Activated naive CD4-positive, alpha-beta T cell treated with anti-CD3 and anti-CD28 coated beads, Interleukin-2, amount 50 U/mL, for 72 hours (primary cell): ENCODE results near the gene ADORA1. TPM values are rescaled to one million over a fixed set of nuclear protein-coding genes. Genes with fewer than 3 reads are reported as not detected.

Source experiments
- ATAC-seq, 2 donors: fragments of 150-1000 bp; cut with Tn5 transposase; 2 replicates each; pipeline ENCODE4 v1.10.0; 2021; ENCODE audit warnings: mild to moderate bottlenecking in 2 of 2, moderate library complexity in 2 of 2
- DNase-seq, 2 donors: peaks; one replicate each; pipeline ENCODE4 v3.0.0; 2021 to 2022; ENCODE audit warnings: low spot score in 2 of 2
- H3K27ac Mint-ChIP-seq, 2 donors: one replicate each; pipeline ENCODE4 v1.8.0; 2022; ENCODE audit warnings: mild to moderate bottlenecking in 2 of 2, mixed read lengths in 2 of 2
- H3K36me3 Mint-ChIP-seq, 2 donors: one replicate each; pipeline ENCODE4 v1.8.0; 2022; ENCODE audit warnings: mixed read lengths in 2 of 2
- H3K9me3 Mint-ChIP-seq, 2 donors: one replicate each; pipeline ENCODE4 v1.8.0; 2022; ENCODE audit warnings: mixed read lengths in 2 of 2
- total RNA-seq, 2 donors: library from RNA; stranded (reverse); gene quantifications; one replicate each; pipeline ENCODE4 v1.2.3, GENCODE V29; 2022

The ADORA1 gene
- total RNA-seq, 2 donors from 2014 or later: not detected

DNA sequence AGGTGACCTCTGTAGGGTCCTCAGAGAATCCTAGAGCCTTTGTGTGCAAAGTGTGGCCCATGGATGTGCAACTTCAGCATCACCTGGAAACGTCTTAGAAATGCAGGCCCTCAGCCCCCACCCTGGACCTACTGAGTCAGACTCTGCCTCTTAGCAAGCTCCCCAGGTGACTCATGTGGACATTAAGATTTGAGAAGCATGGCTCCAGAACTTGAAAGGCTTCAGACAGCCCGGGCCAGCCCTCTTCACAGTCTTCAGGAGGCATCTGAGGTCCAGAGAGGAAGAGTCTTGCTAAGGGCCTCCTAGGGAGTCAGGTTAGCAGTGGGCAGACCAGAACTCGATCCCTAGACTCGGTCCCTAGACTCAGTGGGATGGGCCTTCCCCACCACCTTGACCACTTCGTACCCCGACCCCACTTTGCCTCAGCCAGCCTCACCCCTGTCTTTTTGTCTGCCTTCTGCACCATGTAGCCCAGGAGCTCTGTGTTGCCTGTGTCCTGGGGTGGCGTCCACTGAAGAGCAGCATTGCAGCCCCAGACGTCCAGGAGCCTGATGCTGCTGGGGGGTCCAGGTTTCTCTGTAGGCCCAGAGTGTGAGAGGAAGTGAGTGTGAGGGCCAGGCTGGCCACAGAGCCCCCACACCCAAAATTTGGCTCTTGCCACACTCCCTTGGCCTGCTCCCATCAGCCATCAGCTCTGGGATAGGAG lies 43.3 kb downstream of the ADORA1 start:
- no peak overlapping the region for H3K27ac Mint-ChIP-seq
- ATAC-seq (peak in 1 of 2 donors; percentile 16), DNase-seq (no peak)
- no peaks in the 10 kb centered on the region for H3K9me3 Mint-ChIP-seq
- H3K36me3 Mint-ChIP-seq: no peaks in the 10 kb centered on the region

DNA sequence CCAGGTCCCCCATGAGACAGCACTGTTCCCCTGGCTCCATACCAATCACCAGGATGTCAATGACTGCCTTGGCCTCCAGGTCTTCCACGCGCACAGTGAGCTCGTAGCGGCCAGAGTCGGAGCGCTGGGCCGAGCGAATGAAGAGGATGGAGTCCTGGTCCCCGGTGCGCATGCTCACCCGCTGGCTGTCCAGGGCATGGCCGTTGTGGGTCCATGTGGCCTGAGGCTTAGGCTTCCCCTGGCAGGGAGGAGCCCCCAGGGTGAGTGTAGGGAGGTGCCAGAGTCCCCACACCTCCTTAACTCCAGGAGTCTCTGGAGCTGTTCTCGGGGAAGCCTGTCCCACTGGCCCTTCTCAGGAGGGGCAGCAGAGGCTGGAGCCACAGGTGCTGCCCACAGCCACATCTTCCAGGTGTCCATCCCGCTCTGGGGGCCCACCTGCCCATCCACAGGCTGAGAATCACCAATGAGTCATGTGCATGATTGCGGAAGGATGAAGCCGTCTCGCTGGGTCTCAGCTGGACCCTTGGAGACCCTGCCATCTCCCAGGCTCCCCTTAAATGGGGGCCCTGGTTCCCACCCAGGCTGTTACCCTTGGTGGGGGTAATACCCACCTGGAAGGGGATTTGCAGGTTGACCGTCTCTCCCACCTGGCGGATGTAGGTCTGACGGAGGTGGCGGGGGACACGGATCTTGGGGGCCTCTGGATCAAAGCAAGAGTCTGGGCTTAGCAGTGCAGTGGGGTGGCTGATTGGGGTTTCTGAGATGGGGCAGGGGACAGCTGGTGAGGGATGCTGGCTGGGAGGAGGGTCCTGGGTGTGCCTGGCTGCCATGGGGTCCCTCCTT lies 44.0 kb downstream of the ADORA1 start:
- no peaks in the 10 kb centered on the region for H3K36me3 Mint-ChIP-seq
- DNase-seq (no peak), ATAC-seq (no peak)
- no peaks in the 10 kb centered on the region for H3K9me3 Mint-ChIP-seq
- no peak overlapping the region for H3K27ac Mint-ChIP-seq

DNA sequence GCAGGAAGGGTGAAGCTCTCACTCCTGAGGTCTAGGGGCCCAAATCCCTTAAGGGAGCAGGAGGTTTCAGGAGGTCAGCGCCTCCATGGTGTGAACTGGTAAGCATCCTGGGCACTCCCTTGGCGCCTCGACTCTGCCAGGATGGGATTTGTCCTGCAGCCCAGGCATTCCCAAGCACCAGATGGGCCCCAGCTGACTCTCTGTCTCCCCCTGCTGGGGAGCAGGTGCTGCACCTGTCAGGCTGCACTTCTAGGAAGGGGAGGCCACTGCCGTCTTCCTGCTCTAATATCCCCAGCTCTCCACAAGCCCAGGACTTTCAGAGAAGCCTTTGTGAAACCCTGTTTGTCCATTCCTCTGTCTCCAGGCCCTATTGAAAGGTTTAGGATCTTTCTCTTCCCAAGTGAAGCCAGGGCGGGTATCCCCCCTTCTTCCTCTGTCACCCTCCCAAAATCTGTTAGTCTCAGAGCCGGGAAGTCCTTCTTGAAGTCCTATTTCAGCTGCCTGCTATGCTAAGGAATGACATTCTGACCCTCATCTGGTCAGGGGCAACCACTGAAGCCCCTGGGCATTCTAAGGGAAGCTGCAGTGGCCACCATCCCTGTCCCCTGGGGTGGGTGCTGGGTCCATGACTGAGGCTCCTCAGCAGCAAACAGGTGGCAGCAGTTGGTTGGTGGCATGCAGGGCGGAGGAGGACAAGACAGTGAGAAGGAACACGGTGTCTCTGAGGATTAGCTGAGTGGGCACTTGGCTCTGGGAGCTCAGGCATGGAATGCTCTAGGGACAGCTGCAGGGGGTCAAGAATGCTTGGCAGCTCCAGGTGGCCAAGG lies 44.9 kb downstream of the ADORA1 start:
- ATAC-seq: peak; percentile 49 to 73
- Mint-ChIP-seq H3K36me3 (no peaks in the 10 kb centered on the region), H3K27ac (no peak overlapping the region), H3K9me3 (no peaks in the 10 kb centered on the region)
- DNase-seq: peak in 1 of 2 donors; percentile 74

DNA sequence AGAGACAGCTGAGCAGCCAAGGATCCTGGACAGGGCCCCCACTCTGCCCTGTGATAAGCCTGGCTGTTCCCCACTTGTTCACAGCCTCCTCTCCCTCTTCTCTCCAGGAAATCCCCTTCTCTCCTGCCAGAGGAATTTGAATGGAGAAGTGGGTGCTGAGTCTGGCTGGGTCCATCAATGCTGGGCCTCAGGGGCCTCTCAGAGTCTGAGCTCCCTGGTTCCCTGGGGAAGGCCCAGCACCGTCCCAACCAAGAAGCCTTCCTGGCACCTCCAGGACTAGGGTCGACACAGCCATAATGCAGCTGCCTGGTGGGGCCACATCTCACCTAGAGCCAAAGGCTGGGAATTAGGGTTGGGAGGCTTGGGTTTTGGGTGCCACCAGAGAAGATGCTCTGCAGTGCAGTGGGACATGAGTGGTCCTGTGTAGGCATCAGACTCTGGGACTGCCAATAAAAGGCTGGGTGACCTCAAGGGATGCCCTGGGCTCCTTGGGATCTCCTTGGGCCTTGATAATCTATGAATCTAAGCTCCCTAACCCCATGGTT lies 45.6 kb downstream of the ADORA1 start:
- H3K36me3 Mint-ChIP-seq: no peaks in the 10 kb centered on the region
- H3K9me3 Mint-ChIP-seq: no peaks in the 10 kb centered on the region
- H3K27ac Mint-ChIP-seq: no peak overlapping the region
- DNase-seq: no peak
- ATAC-seq: no peak

DNA sequence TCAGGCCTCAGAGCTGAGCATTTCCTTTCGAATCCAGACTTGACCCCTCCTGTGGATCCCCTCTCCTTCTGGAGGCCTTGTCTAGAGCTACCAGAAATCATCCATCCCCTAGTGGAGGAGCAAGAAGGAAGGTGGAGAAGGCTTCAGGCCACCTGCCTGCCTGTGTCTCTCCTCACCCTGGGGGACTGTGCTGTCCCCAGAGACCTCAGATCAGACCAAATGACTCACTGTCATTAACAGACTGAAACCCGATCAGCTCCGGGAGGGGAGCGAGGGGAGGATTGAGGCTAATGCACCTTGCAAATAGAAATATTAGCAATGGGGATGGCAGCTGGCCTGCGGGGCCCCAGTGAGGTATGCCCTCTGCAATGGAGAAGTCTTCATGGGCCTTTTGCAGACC lies 46.0 kb downstream of the ADORA1 start:
- Mint-ChIP-seq H3K36me3 (no peaks in the 10 kb centered on the region), H3K9me3 (no peaks in the 10 kb centered on the region)
- DNase-seq: no peak

GRCh38 chr1:203174324-203174985 lies 46.9 kb downstream of the ADORA1 start:
- Mint-ChIP-seq H3K36me3 (no peaks in the 10 kb centered on the region), H3K9me3 (no peaks in the 10 kb centered on the region), H3K27ac (no peak overlapping the region)
- DNase-seq: no peak
- ATAC-seq: no peak

More for the DNA sequence above, 46.0 kb downstream of the ADORA1 start:
- no peak overlapping the region for H3K27ac Mint-ChIP-seq
- no peak for ATAC-seq

DNA sequence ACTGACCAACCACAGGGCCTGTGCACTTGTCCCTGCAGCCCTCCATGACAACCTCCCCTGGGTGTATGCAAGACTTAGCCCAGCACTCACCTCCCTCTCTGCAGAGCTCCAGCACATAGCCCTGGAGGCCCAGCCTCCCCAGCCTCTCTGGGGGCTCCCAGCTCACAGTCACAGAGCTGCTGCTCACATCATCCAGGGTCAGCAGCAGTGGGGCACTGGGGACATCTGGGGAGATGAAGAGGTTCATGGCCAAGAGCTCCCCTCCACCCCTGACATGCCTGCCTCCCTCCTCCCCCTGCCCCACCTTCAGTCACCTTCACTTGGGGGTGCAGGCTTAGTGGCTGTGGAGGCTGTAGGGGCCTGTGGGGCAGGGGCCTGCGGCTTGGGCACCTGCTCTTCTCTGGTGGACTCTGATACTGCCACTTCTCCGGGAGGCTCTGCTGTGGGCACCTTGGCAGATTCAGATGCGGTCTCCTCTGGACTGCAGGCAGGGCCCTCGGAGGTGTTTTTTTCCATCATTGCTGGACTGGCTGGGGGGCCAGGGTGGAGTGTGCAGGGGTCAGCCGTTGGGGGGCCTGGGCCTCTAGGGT lies 47.8 kb downstream of the ADORA1 start, which contains the start of gene MYBPH:
Gene MYBPH, minus strand, starts transcription at position 590 of the 590 bp plus-strand sequence. Its CDS starts 71 bp downstream, at position 519.
- H3K36me3 Mint-ChIP-seq: no peaks in the 10 kb centered on the region
- ATAC-seq: no peak
- DNase-seq: no peak

GRCh38 chr1:203175827-203176241 lies 48.3 kb downstream of the ADORA1 start:
- Mint-ChIP-seq H3K27ac (no peak overlapping the region), H3K36me3 (no peaks in the 10 kb centered on the region), H3K9me3 (no peaks in the 10 kb centered on the region)
- no peak for DNase-seq
- ATAC-seq: no peak

More for the DNA sequence above, 47.8 kb downstream of the ADORA1 start, which contains the start of gene MYBPH:
- no peak within 1 kb of the TSS for H3K27ac Mint-ChIP-seq
- H3K9me3 Mint-ChIP-seq: no peaks in the 10 kb centered on the region

DNA sequence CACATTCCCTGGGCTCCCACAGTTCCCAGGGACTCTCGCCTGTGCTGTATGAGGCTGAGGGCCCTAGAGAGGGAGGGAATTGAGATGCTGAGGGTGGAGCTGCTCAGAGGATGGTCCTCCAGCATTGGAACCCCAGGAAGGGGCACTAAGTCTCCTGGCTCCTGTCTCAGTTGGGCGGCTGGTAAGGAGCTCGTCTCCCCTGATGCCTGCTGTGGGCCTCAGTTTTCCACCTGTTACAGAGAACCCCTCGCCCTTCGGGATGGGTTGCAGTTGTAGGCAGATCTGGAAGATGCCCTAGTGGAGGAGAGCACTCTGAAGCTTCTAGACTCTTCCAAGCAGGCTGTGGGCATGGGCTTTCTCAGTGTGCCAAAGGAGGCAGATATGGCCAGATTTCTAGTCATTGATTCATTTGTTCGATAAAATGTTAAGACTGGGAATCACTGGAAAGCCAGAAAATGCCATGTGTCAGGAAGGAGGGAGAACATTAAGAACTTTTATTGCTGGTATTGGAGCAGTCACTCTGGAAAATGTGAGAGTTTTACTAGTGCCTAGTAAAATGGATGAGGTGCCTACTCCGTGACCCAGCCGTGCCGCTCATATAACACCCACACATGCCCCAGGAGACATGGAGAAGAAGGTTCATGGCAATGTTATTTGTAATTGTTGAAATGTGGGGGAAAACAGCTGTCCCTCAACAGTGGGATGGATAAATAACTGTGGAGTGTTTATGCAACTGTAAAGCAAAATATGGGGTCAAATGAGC lies 48.9 kb downstream of the ADORA1 start:
- DNase-seq (no peak), ATAC-seq (no peak)
- Mint-ChIP-seq H3K27ac (no peak overlapping the region), H3K9me3 (no peaks in the 10 kb centered on the region), H3K36me3 (no peaks in the 10 kb centered on the region)

DNA sequence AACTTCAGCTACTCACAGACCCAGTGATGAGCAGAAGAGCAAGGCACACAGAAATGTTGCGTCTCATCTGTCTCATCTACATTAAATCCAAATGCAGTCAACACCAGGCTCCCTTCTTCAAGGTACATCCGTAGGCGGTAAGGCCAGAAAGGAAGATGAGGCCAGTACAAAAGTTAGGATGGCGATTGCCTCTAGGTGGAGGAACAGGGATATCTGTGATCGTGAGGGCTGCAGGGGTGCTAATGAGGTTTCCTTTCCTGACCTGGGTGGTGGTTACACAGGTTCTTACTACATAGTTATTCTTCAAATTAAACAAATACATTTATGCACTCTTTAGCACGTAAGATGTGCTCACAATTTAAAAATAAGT lies 49.5 kb downstream of the ADORA1 start:
- no peaks in the 10 kb centered on the region for H3K9me3 Mint-ChIP-seq
- DNase-seq (no peak), ATAC-seq (no peak)
- H3K36me3 Mint-ChIP-seq: no peaks in the 10 kb centered on the region
- no peak overlapping the region for H3K27ac Mint-ChIP-seq

- no peak overlapping the region for H3K27ac Mint-ChIP-seq
- no peaks in the 10 kb centered on the region for H3K9me3 Mint-ChIP-seq
- ATAC-seq (no peak), DNase-seq (no peak)
- H3K36me3 Mint-ChIP-seq: no peaks in the 10 kb centered on the region
These were observed 50.0 kb downstream of the ADORA1 start for GRCh38 chr1:203177470-203178039.

DNA sequence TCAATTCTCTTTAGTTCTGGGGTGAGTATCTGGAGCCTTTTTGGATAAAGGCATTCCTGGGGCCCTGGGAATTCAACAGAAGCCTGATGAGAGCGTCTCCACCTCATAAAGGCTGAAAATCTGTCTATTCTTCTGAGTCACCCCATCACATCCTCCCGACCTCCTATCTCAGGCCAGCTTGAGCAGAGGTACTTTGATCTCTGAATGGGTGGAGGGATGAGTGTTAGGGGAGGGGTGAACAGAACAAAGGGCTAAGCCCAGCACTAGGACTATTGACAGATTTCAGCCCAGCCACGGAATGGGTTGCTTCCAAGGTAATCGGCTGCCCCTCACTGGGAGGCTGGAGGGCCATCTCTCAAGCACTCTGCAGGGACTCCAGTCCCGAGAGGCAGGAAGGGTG lies 50.6 kb downstream of the ADORA1 start:
- no peaks in the 10 kb centered on the region for H3K36me3 Mint-ChIP-seq
- DNase-seq (no peak), ATAC-seq (no peak)
- H3K9me3 Mint-ChIP-seq: no peaks in the 10 kb centered on the region
- H3K27ac Mint-ChIP-seq: peak overlapping the region in 1 of 2 donors; percentile 29

- no peaks in the 10 kb centered on the region for H3K36me3 Mint-ChIP-seq
- H3K9me3 Mint-ChIP-seq: no peaks in the 10 kb centered on the region
- DNase-seq (no peak), ATAC-seq (no peak)
- no peak overlapping the region for H3K27ac Mint-ChIP-seq
These were observed 51.5 kb downstream of the ADORA1 start for GRCh38 chr1:203178821-203179666.

DNA sequence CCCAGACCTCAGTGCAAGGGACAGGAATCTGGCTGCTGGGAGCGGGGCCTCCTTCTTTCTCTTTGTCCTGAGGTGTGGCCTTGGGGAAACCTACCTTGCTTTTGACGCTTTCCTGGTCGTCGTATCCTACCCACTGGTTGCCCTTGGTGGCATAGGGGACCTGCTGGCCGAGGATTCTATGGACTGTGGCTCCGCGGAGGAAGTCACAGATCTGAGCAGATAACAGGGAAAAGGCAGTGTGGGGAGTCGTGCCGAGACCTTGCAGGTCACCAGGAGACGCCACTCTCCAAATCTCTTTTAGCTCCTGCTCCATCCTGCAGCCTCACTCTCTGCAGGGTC lies 52.1 kb downstream of the ADORA1 start:
- Mint-ChIP-seq H3K36me3 (no peaks in the 10 kb centered on the region), H3K27ac (peak overlapping the region in 1 of 2 donors; percentile 6), H3K9me3 (no peaks in the 10 kb centered on the region)
- no peak for DNase-seq
- no peak for ATAC-seq
